Stimulated activated CD8-positive, alpha-beta memory T cell treated with anti-CD3 and anti-CD28 coated beads, Interleukin-7, amount 100 ng/mL, for 48 hours (primary cell): ENCODE measurements around the gene MMP17.
"Not testable (repeated sequence)": the region's sequence is repeated elsewhere in the genome, so short reads cannot be mapped to it uniquely, and the experiment has no call there.

ENCODE experiments used
- DNase-seq, 2 donors: peaks; one replicate each; pipeline ENCODE4 v3.0.0-alpha.2; 2020; ENCODE audit warnings: low read depth in 1 of 2; ENCODE audit errors: extremely low read depth in 1 of 2

Gene MMP17

DNA sequence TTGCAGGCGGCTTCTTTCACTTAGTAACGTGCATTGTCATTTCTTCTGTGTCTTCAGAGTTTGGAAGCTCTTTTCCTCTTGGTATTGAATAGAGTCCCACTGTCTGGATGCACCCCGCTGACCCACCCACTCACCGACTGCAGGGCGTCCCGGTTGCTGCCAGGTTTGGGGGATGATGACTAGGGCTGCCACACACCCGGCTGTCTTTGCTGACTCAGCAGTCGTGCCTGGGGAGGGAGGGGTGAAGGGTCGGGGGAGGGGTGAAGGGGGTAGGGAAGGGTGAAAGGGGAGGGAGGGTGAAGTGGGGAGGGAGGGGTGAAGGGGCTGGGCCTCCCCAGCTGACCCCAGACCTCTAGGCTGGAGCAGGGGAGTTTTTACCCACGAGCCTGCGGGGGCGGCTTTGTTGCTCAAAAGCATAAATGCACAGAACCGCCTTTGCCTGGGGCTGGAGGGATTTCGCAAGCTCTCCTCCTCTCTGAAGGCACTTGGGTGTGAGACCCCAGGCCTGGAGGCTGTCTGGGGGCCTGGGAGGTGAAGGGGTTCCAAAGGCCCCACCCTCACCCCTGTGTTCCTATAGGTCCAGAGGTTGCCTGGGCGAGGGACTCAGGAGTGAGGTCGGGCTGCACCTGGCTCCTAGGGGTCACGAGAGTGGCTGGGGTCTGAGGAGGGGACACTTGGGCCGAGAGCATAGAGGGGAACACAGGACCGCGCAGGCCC is 35.0 kb downstream of the MMP17 start:
- no peak for DNase-seq

- DNase-seq, result no peak
Measured at GRCh38 chr12:131863711-131864396, 35.7 kb downstream of the MMP17 start.

DNA sequence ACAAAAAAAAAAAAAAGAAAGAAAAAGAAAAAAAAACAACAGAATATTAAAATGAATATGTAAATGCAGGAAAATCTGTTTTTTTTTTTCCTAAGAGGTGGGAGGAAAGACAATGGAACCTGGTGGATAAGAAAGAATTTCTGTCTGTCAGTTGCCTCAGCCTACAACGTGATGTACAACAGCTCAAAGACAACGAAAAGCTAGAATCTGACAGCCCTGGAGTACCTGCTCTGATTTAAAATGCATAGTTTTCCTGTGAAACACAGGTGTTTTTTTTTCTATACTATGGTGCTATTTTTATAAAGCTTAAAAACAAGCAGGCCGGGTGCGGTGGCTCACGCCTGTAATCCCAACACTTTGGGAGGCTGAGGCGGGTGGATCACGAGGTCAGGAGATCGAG is 36.3 kb downstream of the MMP17 start:
- no peak for DNase-seq

- DNase-seq, result no peak
Measured at GRCh38 chr12:131865180-131865875, 37.1 kb downstream of the MMP17 start.

- DNase-seq, result no peak
Measured at GRCh38 chr12:131867471-131867870, 39.3 kb downstream of the MMP17 start.

GRCh38 chr12:131867891-131868675 is 39.9 kb downstream of the MMP17 start:
- no peak for DNase-seq

DNA sequence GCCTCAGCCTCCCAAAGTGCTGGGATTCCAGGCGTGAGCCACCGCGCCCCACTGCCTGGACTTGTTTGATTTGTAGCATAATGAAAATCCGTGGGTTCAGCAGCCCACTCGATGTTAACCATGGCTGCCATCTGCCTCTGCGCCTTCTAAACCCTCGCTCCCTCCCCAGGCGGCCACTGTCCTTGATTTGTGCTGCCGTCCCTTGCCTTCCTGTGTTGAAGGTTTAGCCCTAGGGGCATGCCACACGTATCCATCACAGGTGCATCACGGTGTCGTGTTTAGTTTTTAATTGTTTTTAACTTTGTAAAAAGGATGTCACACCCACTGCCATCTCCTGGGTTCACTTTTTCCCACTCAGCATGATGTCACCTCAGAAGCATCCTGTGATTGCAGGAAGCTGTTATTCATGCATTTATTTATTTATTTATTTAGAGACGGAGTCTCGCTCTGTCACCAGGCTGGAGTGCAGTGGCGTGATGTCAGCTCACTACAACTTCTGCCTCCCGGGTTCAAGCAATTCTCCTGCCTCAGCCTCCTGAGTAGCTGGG is 41.8 kb downstream of the MMP17 start:
- DNase-seq, result no peak

DNA sequence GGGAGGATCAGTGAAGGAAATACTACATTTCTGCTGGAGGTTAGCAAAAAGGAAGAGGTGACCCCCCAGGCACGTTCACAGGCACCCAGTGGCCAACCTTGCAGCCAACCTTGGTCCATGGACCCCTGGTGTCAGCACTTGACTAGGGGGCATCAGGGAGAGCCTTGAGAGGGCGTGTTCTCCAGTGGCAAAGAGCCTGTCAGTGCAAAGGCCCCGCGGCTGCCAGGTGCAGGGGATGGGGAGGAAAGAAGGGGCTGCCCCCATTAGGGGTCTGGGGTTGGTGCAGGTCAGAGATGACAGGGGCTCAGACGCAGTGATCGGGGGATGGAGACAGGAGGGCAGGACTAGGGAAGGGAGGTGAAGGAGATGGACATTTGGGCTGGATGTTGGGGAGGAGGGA is 43.5 kb downstream of the MMP17 start:
- DNase-seq, result no peak

DNA sequence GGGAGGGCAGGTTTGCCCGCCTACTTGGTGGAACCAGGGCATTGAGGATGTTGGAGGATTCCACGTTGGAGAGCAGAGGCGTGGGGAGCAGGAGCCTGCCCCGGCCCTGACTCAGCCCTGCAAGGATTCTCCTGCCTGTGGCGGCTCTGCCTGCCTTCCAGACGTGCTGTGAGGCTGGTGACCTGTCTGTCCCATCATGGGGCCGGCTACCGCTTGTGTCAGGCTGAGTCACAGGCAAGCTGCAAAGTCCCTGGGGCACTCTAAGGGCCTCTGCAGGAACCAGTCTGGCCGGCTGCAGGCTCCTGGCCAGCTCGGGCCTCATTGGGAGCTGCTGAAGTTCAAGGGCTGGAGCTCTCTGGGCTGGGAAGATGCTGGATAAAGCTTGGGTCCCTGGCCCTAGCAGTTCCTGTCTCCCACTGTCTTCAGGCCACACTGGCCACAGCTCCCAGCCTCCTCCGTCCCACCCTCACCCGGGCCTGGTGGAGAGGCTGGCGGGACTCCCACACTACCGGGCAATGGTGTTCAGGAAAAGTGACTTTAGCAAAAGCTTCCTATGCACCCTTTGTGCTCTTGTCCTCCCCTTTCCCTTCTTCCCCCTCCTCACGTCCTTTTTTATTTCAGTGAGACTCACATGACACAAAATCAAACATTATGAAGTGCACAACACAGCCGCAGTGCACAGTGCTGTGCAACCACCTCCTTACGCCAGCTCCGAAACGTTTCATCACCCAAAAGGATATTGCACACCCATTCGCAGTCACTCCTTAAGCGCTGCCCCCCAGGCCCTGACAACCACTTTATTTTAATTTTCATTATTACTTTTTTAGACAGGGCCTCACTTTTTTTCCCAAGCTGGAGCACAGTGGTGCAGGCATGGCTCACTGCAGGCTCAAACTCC is 44.2 kb downstream of the MMP17 start:
- no peak for DNase-seq

- DNase-seq, result no peak
Measured at GRCh38 chr12:131873293-131873692, 45.1 kb downstream of the MMP17 start.

DNA sequence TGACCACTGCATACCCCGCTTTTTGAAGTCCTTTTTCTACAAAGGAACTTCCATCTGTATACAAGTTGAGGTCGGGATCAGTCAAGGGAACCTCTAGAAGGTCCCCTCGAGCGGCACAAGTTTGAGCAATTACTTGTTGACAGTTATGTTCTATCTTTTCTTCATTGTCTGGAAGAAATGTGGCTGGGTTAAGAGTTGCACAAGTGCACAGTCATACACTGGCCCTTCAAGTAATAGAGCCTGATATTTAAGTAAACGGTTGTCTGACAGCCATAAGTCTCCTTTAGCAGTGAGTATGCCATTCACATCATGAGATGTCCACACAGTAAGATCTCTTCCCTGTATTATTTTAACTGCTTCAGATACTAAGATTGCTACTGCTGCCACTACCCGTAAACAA is 46.8 kb downstream of the MMP17 start:
- not testable (repeated sequence) for DNase-seq

GRCh38 chr12:131877216-131877615 is 49.0 kb downstream of the MMP17 start:
- DNase-seq, result not testable (repeated sequence)

DNA sequence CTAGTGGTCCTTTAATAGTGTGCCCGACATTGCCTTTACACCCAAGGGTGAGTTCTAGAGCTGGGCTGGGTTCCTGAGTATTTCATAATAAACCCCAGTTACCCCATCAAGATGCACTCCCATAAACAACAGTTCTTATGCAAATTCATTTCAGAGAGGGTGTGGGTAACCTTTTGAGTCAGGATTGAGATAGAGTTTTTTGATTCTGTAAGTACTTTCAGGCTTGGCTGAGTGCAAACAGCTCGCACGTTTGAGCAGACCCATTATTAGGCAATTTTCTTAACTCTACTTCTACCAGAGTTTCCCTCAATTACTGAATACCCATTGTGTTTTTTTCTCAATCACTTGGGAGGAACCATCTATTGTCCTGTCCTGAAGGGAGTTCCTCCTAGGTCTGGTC is 50.2 kb downstream of the MMP17 start:
- DNase-seq, result not testable (repeated sequence)

- no peak for DNase-seq
Measured at GRCh38 chr12:131882804-131883520, 54.8 kb downstream of the MMP17 start.

GRCh38 chr12:131883521-131883900 is 55.3 kb downstream of the MMP17 start:
- no peak for DNase-seq

DNA sequence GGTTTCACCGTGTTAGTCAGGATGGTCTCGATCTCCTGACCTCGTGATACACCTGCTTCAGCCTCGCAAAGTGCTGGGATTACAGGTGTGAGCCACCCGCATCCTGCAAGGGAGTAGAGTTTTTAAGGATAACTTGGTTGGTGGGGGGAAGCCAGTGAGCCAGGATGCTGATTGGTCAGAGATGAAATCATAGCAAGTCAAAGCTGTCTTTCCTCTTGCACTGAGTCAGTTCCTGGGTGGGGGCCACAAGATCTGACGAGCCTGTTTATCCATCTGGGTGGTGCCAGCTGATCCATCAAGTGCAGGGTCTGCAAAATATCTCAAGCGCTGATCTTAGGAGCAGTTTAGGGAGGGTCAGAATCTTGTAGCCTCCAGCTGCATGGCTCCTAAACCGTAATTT is 56.9 kb downstream of the MMP17 start:
- not testable (repeated sequence) for DNase-seq

DNA sequence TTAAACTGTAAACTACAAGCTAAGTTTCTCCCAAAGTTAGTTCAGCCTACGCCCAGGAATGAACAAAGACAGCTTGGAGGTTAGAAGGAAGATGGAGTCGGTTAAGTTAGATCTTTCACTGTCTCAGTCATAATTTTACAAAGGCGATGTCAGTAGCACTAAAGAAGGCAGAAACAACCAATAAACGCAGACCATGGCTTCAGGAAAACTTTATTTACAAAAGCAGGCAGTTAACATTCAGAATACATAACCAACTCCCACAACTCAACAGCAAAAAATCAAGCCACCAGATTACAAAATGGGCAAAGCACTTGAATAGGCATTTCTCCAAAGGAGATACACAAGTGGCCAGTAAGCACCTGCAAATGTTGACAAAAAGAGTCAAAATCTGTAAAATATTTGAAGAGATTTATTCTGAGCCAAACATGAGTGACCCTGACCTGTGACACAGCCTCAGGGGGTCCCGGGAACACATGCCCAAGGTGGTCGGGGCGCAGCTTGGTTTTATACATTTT is 57.4 kb downstream of the MMP17 start:
- no peak for DNase-seq

DNA sequence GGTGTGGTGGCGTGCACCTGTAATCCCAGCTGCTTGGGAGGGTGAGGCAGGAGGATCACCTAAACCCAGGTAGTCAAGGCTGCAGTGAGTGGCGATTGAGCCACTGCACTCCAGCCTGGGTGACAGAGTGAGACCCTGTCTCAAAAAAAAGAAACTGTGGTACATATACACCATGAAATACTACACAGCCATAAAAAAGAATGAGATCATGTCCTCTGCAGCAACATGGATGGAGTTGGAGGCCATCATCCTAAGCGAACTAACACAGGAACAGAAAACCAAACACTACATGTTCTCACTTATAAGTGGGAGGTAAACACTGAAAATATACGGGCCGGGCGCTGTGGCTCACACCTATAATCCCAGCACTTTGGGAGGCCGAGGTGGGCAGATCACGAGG is 63.5 kb downstream of the MMP17 start:
- not testable (repeated sequence) for DNase-seq
